Activated CD4-positive, alpha-beta T cell treated with anti-CD3 and anti-CD28 coated beads, Interleukin-10, Interleukin-2, amounts not matched to agents 100 ng/mL and 50 ng/mL, durations not matched to agents 16 hours and 8 hours (primary cell): ENCODE results near the gene SASH1.

Source experiments
- DNase-seq: peaks from one replicate; pipeline ENCODE4 v3.0.0-alpha.2; 2020

SASH1 gene

DNA sequence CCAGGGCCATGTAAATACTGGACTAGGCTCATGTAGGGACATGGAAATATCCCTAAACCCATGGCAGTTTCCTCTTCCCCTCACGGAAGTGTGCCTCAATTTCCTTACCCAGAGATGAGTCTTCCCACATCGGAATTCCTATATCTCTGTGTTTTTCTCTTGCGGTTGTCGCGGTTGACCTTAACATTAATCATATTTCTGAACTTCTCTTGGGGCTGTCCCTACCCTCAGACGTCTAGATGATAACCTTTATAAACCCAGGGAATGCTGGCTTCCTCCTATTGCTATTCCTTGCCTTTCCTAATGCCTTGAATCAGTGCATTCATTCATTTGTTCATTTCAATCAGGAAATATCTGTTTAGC is 160.1 kb downstream of the SASH1 start:
- DNase-seq, result no peak

DNA sequence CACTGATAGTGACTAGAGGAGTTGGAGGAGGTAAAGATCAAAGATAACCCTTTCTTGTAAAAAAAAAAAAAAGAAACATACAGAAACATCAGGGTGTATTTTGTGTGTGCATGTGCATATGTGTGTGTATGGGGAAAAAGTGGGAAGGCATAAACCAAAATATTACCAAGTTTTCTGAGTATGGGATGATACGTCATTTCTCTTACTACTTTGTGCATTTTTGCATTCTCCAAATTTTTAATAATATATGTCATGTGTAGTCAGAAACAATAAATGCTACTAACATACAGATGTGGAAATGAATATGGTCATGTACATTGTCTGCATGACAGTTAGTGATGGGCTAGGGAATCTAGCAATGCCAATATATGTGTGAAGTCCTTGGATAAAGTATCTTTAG is 161.1 kb downstream of the SASH1 start:
- no peak for DNase-seq

DNA sequence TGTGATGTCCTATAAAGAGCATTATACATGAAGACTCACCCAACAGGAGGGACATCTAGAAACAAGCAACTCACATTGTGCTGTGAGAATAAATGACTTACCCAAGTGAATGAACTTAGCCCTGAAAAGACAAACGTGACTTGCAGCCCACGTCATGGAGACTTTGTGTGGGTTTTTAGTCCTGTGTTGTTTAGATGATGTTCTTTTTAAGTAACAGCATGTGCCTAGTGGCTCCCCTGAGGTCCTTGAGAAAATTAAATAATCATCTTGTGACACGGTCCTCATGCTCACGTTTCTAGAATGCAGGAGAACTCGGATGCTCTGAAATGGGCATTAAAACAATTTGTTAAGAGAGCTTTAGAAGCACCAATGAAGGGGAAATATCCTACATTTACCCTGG is 165.1 kb downstream of the SASH1 start:
- no peak for DNase-seq

DNA sequence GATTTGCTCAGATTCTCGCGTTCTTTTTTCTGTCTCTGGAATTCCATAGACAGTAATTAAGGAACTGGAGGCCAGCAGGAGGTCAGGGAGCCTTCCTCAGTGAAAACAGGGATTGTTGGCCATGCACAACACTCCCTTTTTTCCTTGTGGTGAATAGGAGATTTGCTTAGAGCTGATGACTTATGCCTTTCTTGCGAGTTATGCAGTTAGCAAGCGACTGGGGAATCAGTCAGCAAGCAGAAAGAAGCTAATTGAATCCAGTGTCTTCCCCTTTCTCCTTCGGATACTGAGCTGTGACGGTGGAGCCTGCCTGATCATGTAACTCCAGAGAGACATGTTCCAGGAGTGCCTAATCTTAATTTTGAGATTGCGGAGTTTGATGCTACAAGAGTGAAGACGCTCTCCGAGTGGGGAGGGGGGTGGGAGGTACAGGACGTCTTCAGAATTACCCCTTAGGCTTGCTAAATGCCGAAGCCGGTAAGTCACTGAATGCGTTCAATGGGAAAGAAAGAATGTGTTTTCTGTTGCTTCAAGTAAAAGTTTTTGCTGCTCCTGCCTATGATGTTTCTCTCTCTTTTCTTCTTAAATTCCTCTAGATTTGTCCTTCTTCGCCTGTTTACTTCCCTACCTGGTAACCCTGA is 165.9 kb downstream of the SASH1 start:
- DNase-seq, result no peak

DNA sequence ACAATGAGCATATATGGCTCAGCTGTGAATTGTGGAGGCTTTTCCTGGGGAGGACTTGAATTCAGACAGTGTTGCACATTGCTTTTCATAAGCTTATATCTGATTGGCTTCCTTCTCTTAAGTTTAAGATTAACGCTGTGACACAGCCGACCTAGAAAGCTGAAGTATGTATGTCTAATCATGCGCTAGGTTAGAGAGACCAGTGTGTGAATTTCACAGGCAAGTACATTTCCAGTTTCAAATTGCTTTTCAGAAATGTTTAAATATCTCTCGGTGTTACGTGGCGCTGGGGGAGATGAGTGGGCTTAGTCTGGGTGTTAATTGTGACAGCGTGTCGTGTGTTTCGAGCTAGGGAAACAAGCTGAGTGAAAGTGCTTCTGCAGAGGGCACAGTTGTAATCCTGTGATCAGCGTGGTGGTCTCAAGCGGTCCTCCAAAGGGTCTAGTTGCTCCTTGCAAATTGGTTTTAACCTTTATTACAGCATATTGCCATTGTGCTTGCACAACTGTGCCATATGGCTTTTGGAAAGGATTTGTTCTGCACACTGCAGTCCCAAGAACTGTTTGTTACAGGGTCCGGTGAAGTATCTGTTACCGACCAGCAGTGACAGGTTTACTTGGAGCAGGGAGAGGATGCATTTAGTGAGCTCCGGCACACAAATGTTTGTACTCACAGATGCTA is 166.6 kb downstream of the SASH1 start:
- no peak for DNase-seq

DNA sequence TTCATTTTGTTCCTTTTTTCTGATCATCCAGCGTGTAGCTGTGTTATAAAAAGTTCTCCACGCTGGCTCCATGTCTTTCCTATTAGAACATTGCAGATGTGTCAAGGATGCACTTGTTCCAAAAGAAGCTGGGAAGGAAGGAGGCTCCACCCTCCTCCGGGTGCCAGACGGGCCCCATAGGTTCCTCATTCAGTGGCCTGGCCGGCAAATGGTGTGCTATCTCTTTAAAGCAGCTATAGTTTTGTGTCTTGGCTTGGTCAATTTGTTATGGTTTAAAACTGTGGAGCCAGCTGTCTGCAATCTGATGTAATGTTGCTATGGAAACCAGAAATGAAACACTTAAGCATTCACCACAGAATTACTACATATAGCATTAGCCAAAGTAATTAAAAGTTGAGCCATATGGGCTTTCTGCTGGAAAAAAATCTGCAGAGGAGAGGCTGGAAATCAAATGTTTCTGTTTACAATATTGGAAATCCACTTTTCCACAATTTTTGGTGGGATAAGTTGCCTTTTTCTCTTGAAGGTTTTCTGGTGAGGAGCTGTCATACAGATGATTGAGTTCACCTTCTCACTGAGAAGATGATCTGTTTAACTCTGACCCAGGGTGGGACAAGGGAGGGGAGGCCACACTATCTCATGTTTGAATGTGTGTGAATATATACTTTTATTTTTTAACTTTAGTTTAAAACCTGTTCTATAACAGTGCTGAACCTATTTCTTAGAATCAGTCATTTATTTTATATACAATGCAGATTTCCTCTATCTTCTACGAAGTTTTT is 167.4 kb downstream of the SASH1 start:
- DNase-seq, result peak; percentile 24

DNA sequence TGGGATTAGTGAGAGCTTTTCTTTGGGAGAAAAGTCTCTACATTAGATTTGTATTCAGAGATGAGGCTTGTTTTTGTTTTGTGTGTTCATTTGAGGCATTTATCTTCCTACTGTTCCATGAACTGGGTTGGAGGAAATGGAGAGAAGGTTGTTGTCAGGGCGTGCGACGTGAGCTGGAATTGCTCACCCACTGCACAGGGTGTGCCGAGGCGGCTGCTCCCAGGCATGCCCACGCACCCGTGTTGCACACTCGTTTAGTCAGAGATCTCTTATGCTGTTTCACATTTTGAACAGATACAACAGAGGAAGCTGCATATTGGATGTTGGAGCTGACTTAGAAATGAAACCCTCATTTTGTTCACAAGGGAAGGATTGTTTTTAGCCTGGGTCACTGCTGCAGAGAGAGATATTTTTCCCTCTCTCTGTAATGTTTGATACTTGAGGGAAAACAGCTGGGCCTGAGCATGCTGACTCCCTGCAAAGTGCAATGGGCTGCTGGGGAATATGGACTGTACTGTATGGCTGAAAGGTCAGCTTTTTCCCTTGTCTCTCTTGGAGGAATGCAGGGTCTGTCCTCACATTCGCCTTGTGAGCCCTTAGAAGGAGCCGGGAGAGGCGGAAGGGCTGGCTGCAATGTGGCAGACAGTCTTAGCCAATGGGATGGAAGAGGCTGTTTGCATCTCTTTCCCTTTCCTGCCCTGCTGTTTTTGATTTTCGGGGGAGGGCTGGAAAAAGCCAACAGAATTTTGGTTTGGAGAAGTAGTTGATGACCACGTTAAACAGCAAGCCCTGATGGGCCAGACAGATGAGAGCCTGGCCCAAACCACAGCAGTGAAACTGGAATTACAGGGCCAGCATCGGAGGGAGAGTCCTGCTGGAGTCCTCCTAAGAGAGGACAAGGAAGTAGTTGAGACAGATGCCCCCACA is 170.8 kb downstream of the SASH1 start:
- DNase-seq, result no peak

DNA sequence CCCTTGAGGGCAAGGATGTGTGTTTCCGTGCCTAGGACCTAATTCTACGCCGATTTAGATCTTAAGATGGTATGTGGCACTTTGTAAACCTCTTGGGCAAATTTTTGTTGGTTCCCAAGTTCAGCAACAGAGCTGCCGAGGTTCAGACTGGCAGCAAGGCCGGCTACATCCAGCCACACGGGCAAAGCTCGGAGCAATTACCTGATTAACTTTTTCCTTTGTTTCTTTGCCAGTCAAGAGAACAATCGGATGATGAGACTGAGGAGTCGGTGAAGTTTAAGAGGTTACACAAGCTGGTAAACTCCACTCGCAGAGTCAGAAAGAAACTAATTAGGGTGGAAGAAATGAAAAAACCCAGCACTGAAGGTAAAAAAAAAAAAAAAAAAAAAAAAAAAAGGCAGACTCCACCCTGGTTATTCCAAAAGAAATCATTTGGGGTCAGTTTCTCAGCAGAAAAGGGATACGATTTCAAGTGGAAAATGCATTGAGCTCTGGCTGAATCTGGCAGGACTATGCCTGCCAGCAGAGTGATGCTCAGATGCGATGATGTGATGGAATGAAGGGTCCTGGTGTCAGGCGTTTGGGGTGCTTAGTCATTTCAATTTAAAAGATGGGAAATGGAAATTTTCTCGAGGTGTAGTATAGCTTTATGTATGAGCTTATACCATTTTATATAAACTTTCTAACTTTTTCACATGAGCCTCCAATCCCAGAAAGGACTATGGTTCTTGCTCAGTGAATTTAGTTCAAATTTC is 171.6 kb downstream of the SASH1 start:
- no peak for DNase-seq

DNA sequence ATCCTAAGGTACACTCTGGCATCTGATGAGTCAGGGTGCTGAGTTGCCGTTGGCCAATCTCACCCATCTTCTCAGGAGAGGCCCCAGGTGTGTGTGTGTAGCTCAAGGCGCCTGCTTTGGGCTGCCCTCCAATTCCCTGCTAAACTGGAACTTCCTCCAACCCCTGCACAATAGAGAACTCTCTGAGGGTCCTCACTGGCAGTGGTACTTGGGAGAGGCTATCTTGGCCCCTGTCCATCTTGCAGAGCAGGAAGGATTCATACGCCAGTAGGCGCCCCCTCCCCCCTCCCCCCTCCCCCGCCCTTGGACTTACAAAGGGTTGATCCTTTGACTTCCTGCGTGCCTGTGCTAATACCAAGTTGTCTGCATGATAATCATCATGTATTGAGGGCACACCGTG is 173.6 kb downstream of the SASH1 start:
- no peak for DNase-seq

DNA sequence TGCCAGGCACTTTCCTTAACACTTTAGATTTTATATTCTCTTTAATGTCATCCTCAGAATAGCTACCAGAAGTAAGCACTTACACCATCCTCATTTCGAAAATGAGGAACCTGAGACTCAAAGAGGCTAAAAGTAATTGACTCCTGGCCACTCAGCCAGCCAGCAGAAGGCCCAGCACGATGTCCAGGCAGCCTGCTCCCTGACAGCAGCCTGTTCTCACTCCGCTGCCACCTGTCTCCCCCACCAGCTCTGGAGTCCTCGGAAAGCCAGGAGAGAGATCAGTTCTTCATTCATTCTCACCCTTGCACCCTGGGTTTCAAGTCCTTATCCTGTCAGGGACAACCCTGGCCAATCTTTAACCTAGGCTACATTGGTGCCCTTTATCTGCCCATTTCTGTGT is 174.0 kb downstream of the SASH1 start:
- no peak for DNase-seq

DNA sequence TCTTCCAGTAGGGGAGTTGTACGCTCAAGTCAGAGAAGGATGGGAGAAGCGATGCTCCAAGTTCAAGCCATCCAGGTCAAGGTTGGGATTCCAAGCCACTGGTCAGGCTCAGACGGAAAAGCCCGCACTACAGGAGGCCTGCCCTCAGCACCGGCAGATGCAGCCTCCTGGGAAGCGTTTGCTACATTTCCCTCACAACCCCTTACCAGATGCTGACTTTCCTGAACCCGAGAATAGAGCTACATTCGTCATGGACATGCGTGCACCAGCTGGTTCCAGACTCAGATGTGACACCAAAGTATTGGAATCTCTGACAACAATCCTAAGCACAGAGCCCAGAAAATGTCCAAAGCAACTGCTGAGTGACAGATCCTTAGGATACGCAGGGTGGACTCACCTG is 174.8 kb downstream of the SASH1 start:
- DNase-seq, result no peak

DNA sequence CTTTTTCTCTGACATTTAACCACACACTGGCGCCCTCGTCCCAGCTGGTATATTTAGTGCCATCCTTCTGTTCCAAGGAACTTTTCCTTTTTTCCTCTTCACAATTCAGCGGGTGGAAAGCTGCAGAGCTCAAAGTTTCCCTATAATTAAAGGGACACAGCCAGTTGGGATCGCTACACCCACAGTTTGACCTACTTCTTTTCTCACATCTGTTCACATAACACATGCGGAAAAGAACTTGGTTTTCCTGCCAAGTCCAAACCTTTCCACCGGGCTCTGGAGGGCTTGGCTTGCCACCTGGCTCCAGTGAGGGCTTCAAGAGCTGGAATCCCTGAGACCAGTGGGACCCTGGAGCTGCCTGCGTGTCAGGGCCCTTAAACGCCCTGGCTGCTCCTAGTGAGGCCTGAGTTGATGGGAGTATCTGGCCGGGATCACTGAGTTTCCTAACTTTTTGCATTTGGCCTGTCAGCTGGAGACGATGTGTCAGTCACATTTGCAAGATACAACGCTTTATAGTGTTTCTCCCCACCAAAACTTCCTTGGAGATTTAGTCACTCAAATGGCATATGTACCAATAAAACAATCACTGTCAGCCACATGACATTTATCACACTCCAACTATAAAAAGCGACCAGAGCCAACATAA is 176.0 kb downstream of the SASH1 start:
- DNase-seq, result no peak

DNA sequence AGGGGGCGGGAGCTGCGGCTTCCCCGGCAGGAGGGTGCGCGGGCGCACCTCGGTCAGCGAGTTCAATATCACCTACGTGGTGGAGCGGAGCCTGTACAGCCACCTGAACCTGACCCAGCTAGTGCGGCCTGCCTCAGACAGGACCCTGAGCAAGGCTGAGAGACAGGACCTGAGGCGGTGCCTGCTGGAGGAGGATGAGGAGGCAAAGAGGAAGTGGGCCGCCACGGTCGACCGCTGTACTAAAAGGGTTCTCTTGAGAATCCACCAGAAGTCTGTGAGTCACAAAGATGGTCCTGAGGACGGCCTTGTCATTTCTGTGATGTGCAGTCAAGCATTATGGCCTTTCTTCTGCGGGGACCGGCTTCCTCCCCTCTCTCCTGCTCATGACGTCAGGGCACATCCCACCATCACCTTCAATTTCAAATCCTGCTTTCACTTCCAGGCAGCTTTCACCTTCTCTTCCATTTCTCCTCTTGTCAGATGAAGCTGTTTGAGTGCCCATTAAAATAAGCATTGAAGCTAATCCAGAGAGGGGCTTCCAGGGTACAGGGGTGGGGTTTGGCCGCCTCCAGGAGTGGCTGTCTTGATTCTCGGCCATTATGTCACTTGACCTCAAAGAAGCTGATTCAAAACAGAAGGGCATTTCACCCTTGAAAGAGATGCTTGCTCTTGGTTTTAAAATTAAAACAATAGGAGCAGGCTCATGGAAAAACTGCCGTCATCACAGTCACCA is 177.6 kb downstream of the SASH1 start:
- no peak for DNase-seq

DNA sequence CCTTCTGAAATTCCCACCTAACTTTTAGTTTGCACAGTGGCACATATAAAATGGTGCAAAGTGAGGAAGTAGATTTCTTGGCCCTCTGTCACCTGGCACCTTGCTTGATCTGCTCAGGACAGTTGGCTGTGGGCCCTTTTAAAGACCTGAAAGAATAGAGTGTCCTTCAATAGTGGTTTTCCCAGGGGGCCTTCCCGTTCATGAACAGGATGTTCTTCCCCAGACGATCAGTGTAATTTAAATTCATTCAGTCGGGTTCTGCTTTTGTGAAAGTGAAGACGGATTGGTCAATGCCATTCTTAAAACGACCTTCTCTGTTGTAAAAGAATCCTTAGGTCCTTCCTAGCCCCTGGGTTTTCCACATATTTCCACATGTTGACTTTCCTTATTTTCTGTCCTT is 178.5 kb downstream of the SASH1 start:
- no peak for DNase-seq

DNA sequence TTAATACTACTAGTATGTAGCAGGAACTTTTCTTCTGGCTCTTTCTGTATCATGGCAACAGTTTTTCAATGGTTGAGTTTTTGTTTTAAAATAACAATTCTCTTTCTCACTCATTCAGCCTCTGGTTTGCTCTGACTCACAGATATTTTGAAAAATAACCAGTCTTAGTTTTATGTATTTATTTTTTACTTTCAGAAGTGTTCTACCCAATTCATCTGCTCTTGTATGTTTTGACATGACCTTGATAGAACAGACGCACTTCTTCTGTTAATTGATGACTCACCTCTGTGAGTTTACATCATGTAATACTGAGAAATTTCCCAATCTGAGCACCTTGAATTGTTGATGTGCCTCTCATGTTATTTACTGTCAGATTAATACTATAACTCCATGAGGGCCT is 178.9 kb downstream of the SASH1 start:
- peak; percentile 57 for DNase-seq

DNA sequence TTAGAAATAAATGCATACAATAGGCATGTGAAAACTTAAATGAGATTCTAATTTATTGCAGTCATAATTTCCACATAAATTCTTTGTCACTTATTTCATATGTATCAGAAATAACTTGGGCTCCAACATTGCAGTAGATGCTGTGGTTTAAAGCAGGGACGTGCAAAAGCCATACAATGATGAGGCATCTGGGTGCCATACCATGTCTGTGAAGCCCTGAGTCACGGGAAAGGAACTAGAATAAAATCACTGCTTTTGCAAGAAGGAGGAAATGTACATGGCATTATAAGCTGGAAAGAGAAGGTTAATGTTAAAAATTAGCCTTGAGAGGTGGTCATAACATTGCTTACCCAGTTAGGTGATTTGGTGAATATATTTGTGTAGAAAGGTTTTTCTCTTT is 180.4 kb downstream of the SASH1 start:
- DNase-seq, result peak; percentile 5

DNA sequence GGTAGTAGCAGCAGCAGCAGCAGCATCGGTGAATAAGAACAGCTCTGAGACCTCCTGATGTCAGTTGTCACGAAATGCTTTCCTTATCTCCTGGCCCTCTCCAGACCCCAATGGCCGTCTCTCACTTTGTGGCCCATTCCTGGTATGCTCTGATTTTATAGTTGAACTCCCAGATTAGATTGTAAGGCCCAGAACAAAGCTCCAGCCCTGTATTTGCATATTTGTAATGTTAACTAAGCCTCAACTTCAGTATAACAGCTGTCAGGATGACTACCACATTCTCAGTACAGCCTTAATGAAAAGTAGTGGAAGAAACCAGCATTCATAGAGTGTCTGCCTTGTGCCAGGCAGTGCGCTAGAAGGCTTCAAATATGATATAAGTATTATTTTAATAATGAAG is 180.9 kb downstream of the SASH1 start:
- no peak for DNase-seq

DNA sequence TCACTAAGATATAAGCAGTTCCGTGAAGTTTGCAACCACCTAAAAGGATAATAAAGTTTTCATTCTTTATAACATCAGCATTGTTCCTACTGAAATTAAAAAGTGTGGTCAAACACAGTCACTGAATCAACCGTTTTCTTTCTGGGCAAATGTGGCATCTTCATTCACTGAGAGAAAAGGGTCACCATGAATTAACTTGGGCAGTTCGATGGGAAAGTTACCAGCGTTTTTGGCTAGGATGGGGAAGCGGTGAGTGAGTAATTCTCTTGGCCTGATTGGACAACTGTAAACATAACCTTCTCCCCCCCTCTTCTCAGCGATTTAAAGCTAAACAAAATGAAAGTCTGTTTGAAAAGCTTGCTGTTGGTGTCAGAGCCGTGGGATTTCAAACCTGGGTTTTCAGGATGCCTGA is 181.8 kb downstream of the SASH1 start:
- DNase-seq, result peak; percentile 58

DNA sequence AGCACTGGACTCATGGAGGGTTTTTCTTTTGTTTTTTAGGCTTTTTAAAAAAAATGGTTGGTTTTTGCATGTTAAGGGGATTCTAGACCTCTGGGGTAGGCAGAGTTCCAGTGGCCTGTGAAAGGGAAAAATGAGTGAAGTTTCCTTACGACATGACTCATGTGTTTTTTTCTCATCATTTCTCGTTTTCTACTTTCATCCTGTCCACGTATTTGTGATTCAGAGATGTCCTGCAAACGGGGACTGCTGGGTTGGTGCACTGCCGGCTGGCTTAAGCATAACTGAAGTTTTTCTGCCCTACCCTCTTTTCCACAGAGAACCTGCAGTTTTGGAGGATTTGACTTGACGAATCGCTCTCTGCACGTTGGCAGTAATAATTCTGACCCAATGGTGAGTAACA is 182.3 kb downstream of the SASH1 start:
- DNase-seq, result peak; percentile 68

DNA sequence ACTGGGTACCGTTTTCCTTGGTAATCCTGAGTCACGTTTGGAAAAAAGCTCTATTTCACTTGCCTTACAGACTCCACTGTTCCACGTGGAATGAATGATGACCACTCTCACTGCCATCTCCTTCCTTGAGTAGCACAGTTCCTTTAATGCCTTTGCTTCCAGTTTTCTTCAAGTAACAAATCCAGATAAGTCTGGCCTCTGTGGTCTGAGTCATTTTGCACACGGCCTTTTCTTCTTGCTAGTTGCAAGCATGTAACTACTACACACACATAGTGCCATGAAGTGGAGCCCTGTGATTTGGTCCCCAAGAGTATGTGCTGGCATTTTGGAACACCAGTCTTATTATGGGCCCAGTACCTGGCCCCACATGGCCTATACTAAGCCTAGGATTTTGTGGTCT is 182.8 kb downstream of the SASH1 start:
- peak; percentile 35 for DNase-seq

DNA sequence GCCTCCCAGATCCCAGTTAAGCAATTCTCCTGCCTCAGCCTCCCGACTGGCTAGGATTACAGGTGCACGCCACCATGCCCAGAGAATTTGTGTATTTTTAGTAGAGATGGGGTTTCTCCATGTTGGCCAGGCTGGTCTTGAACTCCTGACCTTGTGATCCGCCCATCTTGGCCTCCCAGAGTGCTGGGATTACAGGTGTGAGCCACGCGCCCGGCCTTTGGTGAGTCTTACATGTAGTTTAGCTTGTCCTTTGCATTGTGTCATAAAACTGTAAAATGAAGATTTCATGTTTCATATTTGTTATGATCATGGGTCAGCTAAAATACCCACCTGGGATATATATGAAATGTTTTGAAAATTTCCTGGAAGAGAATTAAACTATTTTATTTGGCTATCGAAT is 183.5 kb downstream of the SASH1 start:
- no peak for DNase-seq
